GM12878 (cell line): Measurements from ENCODE around the gene CLMP. TPM values are rescaled to one million over a fixed set of nuclear protein-coding genes. Genes with fewer than 3 reads are reported as not detected.

Experiments
- ATF2 ChIP-seq: IDR thresholded peaks from 2 replicates; pipeline ENCODE4 v1.6.1; 2012; ENCODE audit warnings: low read length, inconsistent platforms
- BHLHE40 ChIP-seq, 2 experiments: fragments of 450-650 bp in 1 of 2; IDR thresholded peaks; 2 replicates each; pipeline ENCODE4 v1.6.1; 2011 to 2017; ENCODE audit warnings: low read depth in 2 of 2, borderline replicate concordance in 1 of 2, improper control_type of control experiment in 1 of 2, low read length in 1 of 2, mild to moderate bottlenecking in 1 of 2
- ETV6 ChIP-seq, 2 experiments: fragments of 450-650 bp in 1 of 2; IDR thresholded peaks in 1 of 2; conservative IDR thresholded peaks in 1 of 2; 2 replicates each; pipeline ENCODE4 v1.6.1; 2014; ENCODE audit warnings: antibody characterized with exemption in 1 of 2, borderline replicate concordance in 1 of 2, low read depth in 1 of 2, mild to moderate bottlenecking in 1 of 2, moderate library complexity in 1 of 2
- NKRF ChIP-seq: fragments of 450-650 bp; conservative IDR thresholded peaks from 2 replicates; pipeline ENCODE4 v1.6.1; 2017; ENCODE audit warnings: mild to moderate bottlenecking, moderate library complexity
- PAX5 ChIP-seq: IDR thresholded peaks from 2 replicates; pipeline ENCODE4 v1.6.1; 2011; ENCODE audit warnings: low read depth, low read length, borderline replicate concordance
- POLR2A ChIP-seq: IDR thresholded peaks from 2 replicates; pipeline ENCODE4 v1.6.1; 2011; ENCODE audit warnings: low read depth, mild to moderate bottlenecking, low read length
- REST ChIP-seq: IDR thresholded peaks from 2 replicates; pipeline ENCODE4 v1.6.1; 2012; ENCODE audit warnings: mild to moderate bottlenecking, low read depth, low read length
- USF1 ChIP-seq: IDR thresholded peaks from 2 replicates; pipeline ENCODE4 v1.6.1; 2011; ENCODE audit warnings: borderline replicate concordance, low read depth, mild to moderate bottlenecking, moderate library complexity, mixed read lengths, low read length; ENCODE audit not compliant: insufficient read depth; ENCODE audit errors: extremely low read length
- YBX1 ChIP-seq: fragments of 450-650 bp; IDR thresholded peaks from 2 replicates; pipeline ENCODE4 v1.6.1; 2016; ENCODE audit warnings: antibody characterized with exemption
- ZNF207 ChIP-seq: fragments of 450-650 bp; IDR thresholded peaks from 2 replicates; pipeline ENCODE4 v1.6.1; 2014; ENCODE audit warnings: antibody characterized with exemption, mild to moderate bottlenecking, borderline replicate concordance
- polyA plus RNA-seq, 11 experiments: library from polyadenylated mRNA; depleted of rRNA in 4 of 11; unstranded in 6 of 11; stranded (reverse) in 5 of 11; fragments of >200 nt; fragmentation: Nextera tagmentation in 4 of 11; fragmentation: Illumina TruSeq in 1 of 11; extraction: Ambion mirVana in 4 of 11; extraction: Trizol in 1 of 11; gene quantifications; 1 replicate in 1 of 11; 2 replicates in 10 of 11; pipeline versions ENCODE4 v1.2.1 to v1.2.3, GENCODE V29; 2011 to 2016; ENCODE audit warnings: inconsistent platforms in 2 of 11, missing spikeins in 2 of 11, low read depth in 1 of 11
- total RNA-seq, 4 experiments: library from RNA; depleted of rRNA in 3 of 4; stranded (reverse); fragments of >200 nt in 3 of 4; fragmentation: Illumina TruSeq in 1 of 4; extraction: Trizol in 1 of 4; gene quantifications; 2 replicates each; pipeline versions ENCODE4 v1.2.1 to v1.2.3, GENCODE V29; 2013 to 2021

CLMP gene
- total and polyA plus RNA-seq, 10 of the 15 experiments (the other 5 are each of a cell fraction or from before 2014, with no cell fraction given), result 0.01 to 0.71 (median 0.20) TPM; not detected in 4

- TF ChIP-seq USF1 (no peak), YBX1 (no peak), ATF2 (no peak), REST (no peak), POLR2A (no peak), NKRF (no peak), PAX5 (no peak), ETV6 (conservative IDR thresholded peaks at IDR 0.05 in 1 of 2, IDR thresholded peaks at IDR 0.05 in 1 of 2; ENCODE audit: borderline replicate concordance in 1 of 2, low read depth in 1 of 2) (no peak), BHLHE40 (IDR thresholded peaks at IDR 0.05; ENCODE audit: borderline replicate concordance in 1 of 2, low read depth in 2 of 2, low read length in 1 of 2) (no peak), ZNF207 (no peak)
Measured at GRCh38 chr11:123143921-123144320, 51.1 kb downstream of the CLMP start (continued).
